Smooth muscle cell (in vitro differentiated cells): ENCODE data around the gene STXBP4. TPM values are rescaled to one million over a fixed set of nuclear protein-coding genes. Genes with fewer than 3 reads are reported as not detected.
A peak's percentile ranks its signal among the peaks of the same experiment; 100 is the strongest.

Experiments
- DNase-seq: peaks from one replicate; lab custom pipeline; 2025; ENCODE audit not compliant: unreplicated experiment; lab: John Stamatoyannopoulos, UW
- H2AFZ ChIP-seq: fragments of 200-600 bp; sonication (generic); 2 replicates; pipeline ENCODE4 v1.6.0; 2016; ENCODE audit warnings: antibody characterized with exemption, low read depth, mild to moderate bottlenecking
- H3F3A ChIP-seq: fragments of 200-600 bp; sonication (generic); 2 replicates; pipeline ENCODE4 v1.6.0; 2017; ENCODE audit warnings: antibody characterized with exemption, low read depth
- H3K27ac ChIP-seq: fragments of 200-600 bp; sonication (generic); 2 replicates; pipeline ENCODE4 v1.5.1; 2016; ENCODE audit warnings: low read depth, mild to moderate bottlenecking
- H3K27me3 ChIP-seq: fragments of 200-600 bp; sonication (generic); 2 replicates; pipeline ENCODE4 v1.6.1; 2016; ENCODE audit warnings: low read depth, mild to moderate bottlenecking
- H3K36me3 ChIP-seq: fragments of 200-600 bp; sonication (generic); 2 replicates; pipeline ENCODE4 v1.5.1; 2016; ENCODE audit warnings: low read depth
- H3K4me1 ChIP-seq: fragments of 200-600 bp; sonication (generic); 2 replicates; pipeline ENCODE4 v1.5.1; 2016; ENCODE audit warnings: low read depth
- H3K4me2 ChIP-seq: fragments of 200-600 bp; sonication (generic); 2 replicates; pipeline ENCODE4 v1.6.0; 2016; ENCODE audit warnings: mild to moderate bottlenecking
- H3K4me3 ChIP-seq: fragments of 200-600 bp; sonication (generic); 2 replicates; pipeline ENCODE4 v1.5.1; 2016; ENCODE audit warnings: mild to moderate bottlenecking
- H3K79me2 ChIP-seq: fragments of 200-600 bp; sonication (generic); 2 replicates; pipeline ENCODE4 v1.6.0; 2016; ENCODE audit warnings: low read depth, mild to moderate bottlenecking
- H3K9ac ChIP-seq: fragments of 200-600 bp; sonication (generic); 2 replicates; pipeline ENCODE4 v1.6.0; 2016; ENCODE audit warnings: low read depth
- H3K9me3 ChIP-seq: fragments of 200-600 bp; sonication (generic); replicated peaks from 2 replicates; pipeline ENCODE4 v1.5.1; 2016; ENCODE audit warnings: low read depth
- H4K20me1 ChIP-seq: fragments of 200-600 bp; sonication (generic); 2 replicates; pipeline ENCODE4 v1.6.0; 2016; ENCODE audit warnings: low read depth
- CTCF ChIP-seq: fragments of 200-600 bp; sonication (generic); IDR thresholded peaks from 2 replicates; pipeline ENCODE4 v1.5.1; 2017; ENCODE audit warnings: borderline replicate concordance, mild to moderate bottlenecking, antibody characterized with exemption; ENCODE audit not compliant: insufficient read depth, poor library complexity, severe bottlenecking
- WGBS: methylation state at CpG from one replicate; pipeline ENCODE4 v1.1.7; 2016; ENCODE audit warnings: low lambda C conversion rate; 5-methylcytosine and 5-hydroxymethylcytosine counted together
- polyA plus RNA-seq: library from polyadenylated mRNA; unstranded; fragments of >200 nt; fragmentation: Nextera tagmentation; extraction: Ambion mirVana; gene quantifications from 2 replicates; pipeline ENCODE4 v1.2.1, GENCODE V29; 2016
- total RNA-seq: library from RNA; depleted of rRNA; stranded (reverse); fragments of >200 nt; gene quantifications from 2 replicates; pipeline ENCODE4 v1.2.3, GENCODE V29; 2014

STXBP4 gene
- total and polyA plus RNA-seq, 2 experiments from 2014 or later, result 5.7 to 59.5 TPM

- H3K4me1 ChIP-seq, result no peaks in the 10 kb centered on the region
- no peak for DNase-seq
- no peaks in the 10 kb centered on the region for H3K9me3 ChIP-seq
- no peak overlapping the region for H3K9ac ChIP-seq
- H3F3A ChIP-seq, result no peaks in the 10 kb centered on the region
- H3K79me2 ChIP-seq, result no peaks in the 10 kb centered on the region
- no peaks in the 10 kb centered on the region for H4K20me1 ChIP-seq
- no peak overlapping the region for H3K4me3 ChIP-seq
- peak; percentile 8 for TF ChIP-seq CTCF
- H3K36me3 ChIP-seq, result no peaks in the 10 kb centered on the region
- H3K27me3 ChIP-seq, result no peaks in the 10 kb centered on the region
- H2AFZ ChIP-seq, result no peak overlapping the region
- no peak overlapping the region for H3K27ac ChIP-seq
- H3K4me2 ChIP-seq, result no peak overlapping the region
- WGBS, result 89% methylated on average over 1 of the region's 1 CpG
Measured at GRCh38 chr17:55053855-55054254, 85.3 kb downstream of the STXBP4 start.

- Histone ChIP-seq H3K9me3 (no peaks in the 10 kb centered on the region), H3K9ac (no peak overlapping the region)
Measured at GRCh38 chr17:55054429-55054828, 85.9 kb downstream of the STXBP4 start.

GRCh38 chr17:55056526-55056925 is 88.0 kb downstream of the STXBP4 start:
- no peaks in the 10 kb centered on the region for H3K79me2 ChIP-seq
- WGBS, result 95% methylated on average over 4 of the region's 4 CpGs
- no peaks in the 10 kb centered on the region for H3K4me1 ChIP-seq
- H4K20me1 ChIP-seq, result no peaks in the 10 kb centered on the region
- no peak overlapping the region for H3K4me2 ChIP-seq
- no peak overlapping the region for H3K9ac ChIP-seq
- H2AFZ ChIP-seq, result no peak overlapping the region
- H3K27me3 ChIP-seq, result no peaks in the 10 kb centered on the region
- no peaks in the 10 kb centered on the region for H3K36me3 ChIP-seq
- H3K9me3 ChIP-seq, result no peaks in the 10 kb centered on the region
- DNase-seq, result no peak
- H3K27ac ChIP-seq, result no peak overlapping the region
- H3K4me3 ChIP-seq, result no peak overlapping the region
- TF ChIP-seq CTCF, result no peak
- no peaks in the 10 kb centered on the region for H3F3A ChIP-seq

More at GRCh38 chr17:55054429-55054828, 85.9 kb downstream of the STXBP4 start:
- TF ChIP-seq CTCF, result no peak
- H2AFZ ChIP-seq, result no peak overlapping the region
- H3K27me3 ChIP-seq, result no peaks in the 10 kb centered on the region
- no peak for DNase-seq
- H3K79me2 ChIP-seq, result no peaks in the 10 kb centered on the region
- no peaks in the 10 kb centered on the region for H3K36me3 ChIP-seq
- H3K4me3 ChIP-seq, result no peak overlapping the region
- no peaks in the 10 kb centered on the region for H4K20me1 ChIP-seq
- H3K4me1 ChIP-seq, result no peaks in the 10 kb centered on the region
- no peak overlapping the region for H3K4me2 ChIP-seq
- H3K27ac ChIP-seq, result no peak overlapping the region
- H3F3A ChIP-seq, result no peaks in the 10 kb centered on the region

- no peak for DNase-seq
- Histone ChIP-seq H3K4me3 (no peak overlapping the region), H3K4me1 (no peaks in the 10 kb centered on the region), H3F3A (no peaks in the 10 kb centered on the region), H3K79me2 (no peaks in the 10 kb centered on the region), H2AFZ (no peak overlapping the region), H3K27ac (no peak overlapping the region), H3K36me3 (no peaks in the 10 kb centered on the region), H3K4me2 (no peak overlapping the region), H3K27me3 (no peaks in the 10 kb centered on the region), H3K9ac (no peak overlapping the region), H3K9me3 (no peaks in the 10 kb centered on the region), H4K20me1 (no peaks in the 10 kb centered on the region)
- no peak for TF ChIP-seq CTCF
- WGBS, result 94% methylated on average over 3 of the region's 3 CpGs
Measured at GRCh38 chr17:55057184-55057583, 88.6 kb downstream of the STXBP4 start.
